H1 (cell line): Measurements from ENCODE around the gene CIB2. TPM values are rescaled to one million over a fixed set of nuclear protein-coding genes. Genes with fewer than 3 reads are reported as not detected.

Experiments used
- CTCF ChIA-PET: fragments of 300-600 bp; sonication (Branson Sonifier 250); formaldehyde crosslinking; loops from one replicate; lab custom pipeline; 2021; ENCODE audit not compliant: partially characterized antibody; lab: Charles Lee
- POLR2A ChIA-PET: fragments of 300-600 bp; sonication (Branson Sonifier 250); formaldehyde crosslinking; loops from one replicate; lab custom pipeline; 2021; ENCODE audit warnings: inconsistent platforms; ENCODE audit not compliant: partially characterized antibody; lab: Charles Lee
- DNase-seq, 2 experiments: peaks; one replicate each; pipeline versions ENCODE4 v3.0.0 to v3.0.0-alpha.2; 2010 to 2022; ENCODE audit warnings: low spot score in 2 of 2, low read depth in 1 of 2, mixed read lengths in 1 of 2
- FAIRE-seq: peaks from 2 replicates; lab custom pipeline; 2011; peaks lifted over from hg19 to GRCh38; lab: Jason Lieb, UNC
- H2AFZ ChIP-seq: 2 replicates; pipeline ENCODE4 v1.8.1; 2012; ENCODE audit warnings: low read length, inconsistent platforms
- H2AK5ac ChIP-seq: 2 replicates; pipeline ENCODE4 v1.6.1; 2013; ENCODE audit warnings: low read depth, low read length
- H2BK120ac ChIP-seq: replicated peaks from 2 replicates; pipeline ENCODE3; 2013; ENCODE audit warnings: low read depth, low read length, inconsistent platforms
- H2BK12ac ChIP-seq: 2 replicates; pipeline ENCODE4 v1.6.1; 2013; ENCODE audit warnings: low read depth, low read length
- H2BK15ac ChIP-seq: 2 replicates; pipeline ENCODE4 v1.6.1; 2013; ENCODE audit warnings: low read length
- H2BK20ac ChIP-seq: 2 replicates; pipeline ENCODE4 v1.6.1; 2013; ENCODE audit warnings: low read length
- H2BK5ac ChIP-seq: 2 replicates; pipeline ENCODE4 v1.6.1; 2013; ENCODE audit warnings: low read depth, low read length
- H3K14ac ChIP-seq: 2 replicates; pipeline ENCODE4 v1.6.1; 2013; ENCODE audit warnings: inconsistent platforms; ENCODE audit not compliant: insufficient read length
- H3K18ac ChIP-seq: 2 replicates; pipeline ENCODE4 v1.6.1; 2013; ENCODE audit warnings: low read length; ENCODE audit errors: extremely low read depth
- H3K23ac ChIP-seq: 2 replicates; pipeline ENCODE4 v1.6.1; 2013; ENCODE audit warnings: inconsistent platforms; ENCODE audit not compliant: insufficient read length
- H3K23me2 ChIP-seq: 2 replicates; pipeline ENCODE4 v1.6.1; 2013; ENCODE audit warnings: low read depth, low read length
- H3K27ac ChIP-seq: 2 replicates; pipeline ENCODE4 v1.6.1; 2011; ENCODE audit warnings: low read depth, low read length, inconsistent platforms
- H3K27me3 ChIP-seq, 4 experiments: replicated peaks in 1 of 4; 1 replicate in 1 of 4; 2 replicates in 3 of 4; pipeline versions ENCODE4 v1.6.1 to v1.8.1; 2011 to 2013; ENCODE audit warnings: low read length in 3 of 4, mild to moderate bottlenecking in 3 of 4, inconsistent platforms in 2 of 4, mixed read lengths in 2 of 4, moderate library complexity in 1 of 4; ENCODE audit not compliant: control insufficient read depth in 3 of 4, insufficient read depth in 3 of 4; ENCODE audit errors: extremely low read depth in 1 of 4
- H3K36me3 ChIP-seq, 4 experiments: 2 replicates each; pipeline versions ENCODE4 v1.6.1 to v1.8.1; 2011 to 2013; ENCODE audit warnings: mild to moderate bottlenecking in 4 of 4, low read length in 3 of 4, moderate library complexity in 2 of 4, control low read depth in 1 of 4, inconsistent platforms in 1 of 4; ENCODE audit not compliant: insufficient read depth in 4 of 4, control insufficient read depth in 2 of 4
- H3K4ac ChIP-seq: replicated peaks from 2 replicates; pipeline ENCODE3; 2013; ENCODE audit warnings: low read length, low read depth, mixed read lengths, inconsistent platforms; ENCODE audit not compliant: insufficient read length
- H3K4me1 ChIP-seq, 4 experiments: replicated peaks in 1 of 4; 1 replicate in 1 of 4; 2 replicates in 3 of 4; pipeline versions ENCODE4 v1.6.1 to v1.8.1; 2011 to 2013; ENCODE audit warnings: low read length in 3 of 4, inconsistent platforms in 2 of 4, mixed read lengths in 1 of 4; ENCODE audit not compliant: insufficient read depth in 4 of 4, control insufficient read depth in 3 of 4
- H3K4me2 ChIP-seq, 2 experiments: 2 replicates each; pipeline versions ENCODE4 v1.6.1 to v1.8.1; 2011 to 2013; ENCODE audit warnings: low read depth in 2 of 2, low read length in 2 of 2, control low read depth in 1 of 2, inconsistent platforms in 1 of 2, mild to moderate bottlenecking in 1 of 2; ENCODE audit not compliant: insufficient read depth in 1 of 2
- H3K4me3 ChIP-seq, 4 experiments: fragments of 200-600, 300-600 bp in 1 of 4; sonication (generic), shearing (Covaris generic), sonication (Bioruptor Twin) in 1 of 4; 2 replicates each; pipeline versions ENCODE4 v1.5.1 to v1.8.1; 2011 to 2016; ENCODE audit warnings: low read length in 4 of 4, low read depth in 3 of 4, control low read depth in 2 of 4, inconsistent platforms in 2 of 4, mild to moderate bottlenecking in 2 of 4, mixed read lengths in 1 of 4, moderate library complexity in 1 of 4; ENCODE audit not compliant: insufficient read depth in 2 of 4; ENCODE audit errors: extremely low read depth in 1 of 4
- H3K56ac ChIP-seq: replicated peaks from 2 replicates; pipeline ENCODE3; 2013; ENCODE audit warnings: low read depth, mild to moderate bottlenecking, mixed read lengths, low read length, inconsistent platforms; ENCODE audit not compliant: insufficient read length
- H3K79me1 ChIP-seq: 2 replicates; pipeline ENCODE4 v1.6.1; 2013; ENCODE audit warnings: low read depth, low read length, control low read depth
- H3K79me2 ChIP-seq, 2 experiments: 2 replicates each; pipeline versions ENCODE4 v1.6.1 to v1.8.1; 2012 to 2013; ENCODE audit warnings: low read length in 2 of 2, mild to moderate bottlenecking in 2 of 2, inconsistent platforms in 1 of 2; ENCODE audit not compliant: insufficient read depth in 2 of 2, control insufficient read depth in 1 of 2
- H3K9ac ChIP-seq, 4 experiments: replicated peaks in 1 of 4; 1 replicate in 1 of 4; 2 replicates in 3 of 4; pipeline versions ENCODE4 v1.6.1 to v1.8.1; 2011 to 2013; ENCODE audit warnings: low read depth in 3 of 4, low read length in 3 of 4, control low read depth in 2 of 4, mild to moderate bottlenecking in 2 of 4, moderate library complexity in 2 of 4, inconsistent platforms in 1 of 4; ENCODE audit errors: extremely low read depth in 1 of 4
- H3K9me3 ChIP-seq, 2 experiments: 2 replicates each; pipeline versions ENCODE4 v1.6.1 to v1.8.1; 2012 to 2013; ENCODE audit warnings: mild to moderate bottlenecking in 2 of 2, moderate library complexity in 2 of 2, control low read depth in 1 of 2, inconsistent platforms in 1 of 2, low read depth in 1 of 2, low read length in 1 of 2, mixed read lengths in 1 of 2; ENCODE audit not compliant: insufficient read depth in 2 of 2
- H4K20me1 ChIP-seq, 2 experiments: replicated peaks in 1 of 2; 2 replicates each; pipeline versions ENCODE3 to v1.8.1; 2011 to 2013; ENCODE audit warnings: inconsistent platforms in 2 of 2, low read length in 2 of 2, mild to moderate bottlenecking in 1 of 2; ENCODE audit not compliant: insufficient read depth in 2 of 2, control insufficient read depth in 1 of 2
- H4K5ac ChIP-seq: 2 replicates; pipeline ENCODE4 v1.6.1; 2013; ENCODE audit warnings: low read length, low read depth, mixed read lengths, inconsistent platforms; ENCODE audit not compliant: insufficient read length
- H4K8ac ChIP-seq: 2 replicates; pipeline ENCODE4 v1.8.0; 2013; ENCODE audit warnings: mild to moderate bottlenecking, moderate library complexity, low read length, inconsistent platforms; ENCODE audit not compliant: insufficient read depth; ENCODE audit errors: extremely low read depth
- H4K91ac ChIP-seq: replicated peaks from 2 replicates; pipeline ENCODE3; 2013; ENCODE audit warnings: low read length, mixed read lengths, inconsistent platforms; ENCODE audit not compliant: insufficient read length
- BACH1 ChIP-seq: IDR thresholded peaks from 2 replicates; pipeline ENCODE4 v1.6.1; 2012; ENCODE audit warnings: low read length, improper control_type of control experiment
- EP300 ChIP-seq, 2 experiments: IDR thresholded peaks; 1 replicate in 1 of 2; 2 replicates in 1 of 2; pipeline ENCODE4 v1.6.1; 2011 to 2012; ENCODE audit warnings: low read depth in 2 of 2, low read length in 2 of 2, mild to moderate bottlenecking in 2 of 2, borderline replicate concordance in 1 of 2, inconsistent platforms in 1 of 2, moderate library complexity in 1 of 2
- WGBS, 2 experiments: shearing (Covaris generic) in 1 of 2; methylation state at CpG; one replicate each; pipeline versions ENCODE4 v1.1.6 to v1.1.7; 2013 to 2015; ENCODE audit warnings: low lambda C conversion rate in 2 of 2, mixed read lengths in 2 of 2, inconsistent platforms in 1 of 2, low coverage in 1 of 2, missing lambda C conversion rate in 1 of 2; ENCODE audit not compliant: insufficient replicate concordance in 2 of 2, insufficient coverage in 1 of 2, insufficient read length in 1 of 2; ENCODE audit errors: extremely low coverage in 1 of 2, missing lambda C conversion rate in 1 of 2; 5-methylcytosine and 5-hydroxymethylcytosine counted together
- polyA plus RNA-seq, 7 experiments: library from polyadenylated mRNA; depleted of rRNA in 3 of 7; stranded (reverse) in 5 of 7; unstranded in 2 of 7; fragments of >200 nt in 5 of 7; fragments of 200-250 nt in 2 of 7; gene quantifications; 1 replicate in 5 of 7; 2 replicates in 1 of 7; 4 replicates in 1 of 7; pipeline versions ENCODE4 v1.2.1 to v1.2.3, GENCODE V29; 2011 to 2013; ENCODE audit warnings: missing spikeins in 2 of 7, mixed read lengths in 2 of 7
- total RNA-seq: library from RNA; stranded (reverse); fragmentation: NEBNext Ultra II Directional; extraction: Animal tissue kit (Norgen Biotek cat#: 25700); gene quantifications from 2 replicates; pipeline ENCODE4 v1.2.1, GENCODE V29; 2021

Gene CIB2
- total and polyA plus RNA-seq, 2 of the 8 experiments (the other 6 are each of a cell fraction or from before 2014, with no cell fraction given): 41.5 to 45.8 TPM

DNA sequence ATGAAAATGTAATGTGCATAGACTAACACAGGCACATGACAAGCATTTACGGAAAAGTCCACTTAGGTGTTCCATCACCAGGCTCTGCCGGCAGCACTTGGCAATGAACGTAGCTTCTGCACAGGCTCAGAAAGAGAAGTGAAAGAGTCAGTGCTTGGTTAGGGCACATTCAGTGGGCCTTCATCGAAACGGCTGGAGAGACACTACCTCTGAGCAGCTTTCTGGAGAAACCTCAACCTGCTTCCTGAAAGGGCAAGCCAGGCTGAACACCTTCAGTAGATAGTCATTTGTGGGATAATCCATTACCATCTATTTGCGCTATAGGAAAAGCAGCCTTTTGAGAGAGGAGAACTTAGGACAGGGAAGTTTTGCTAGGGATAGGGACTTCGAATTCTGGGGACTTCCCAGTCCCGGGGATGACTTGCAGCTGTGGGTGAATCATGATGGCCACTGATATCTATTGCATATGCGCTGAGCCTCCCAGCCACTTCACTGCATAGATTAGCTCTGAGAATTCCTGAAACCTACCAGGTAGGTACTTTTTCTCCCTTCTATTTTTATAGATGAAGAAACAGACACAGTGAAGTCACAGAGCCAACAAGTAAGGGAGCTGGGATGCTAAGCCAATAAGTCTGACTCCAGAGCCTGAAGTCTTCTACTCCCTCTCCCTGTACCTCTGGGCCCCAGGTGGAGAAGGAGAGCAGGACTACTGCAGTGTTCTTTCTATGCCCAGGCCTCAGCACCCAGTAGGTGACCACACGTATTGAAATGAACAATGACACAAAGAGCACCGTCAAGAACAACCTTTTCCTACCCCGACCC is 43.1 kb downstream of the CIB2 start:
- Histone ChIP-seq H4K20me1 (no peaks in the 10 kb centered on the region), H3K23me2 (no peaks in the 10 kb centered on the region), H3K9ac (no peak overlapping the region), H3K4me1 (0 out of 7 replicates have a peak, but pooled peaks cover 0 to 4% (median 0%) of the 10 kb centered on the region in 4 experiments), H2BK5ac (no peak overlapping the region), H3K9me3 (no peaks in the 10 kb centered on the region), H3K79me1 (no peaks in the 10 kb centered on the region), H3K4me3 (no peak overlapping the region), H2BK15ac (no peak overlapping the region), H3K14ac (no peak overlapping the region), H2AK5ac (no peak overlapping the region), H3K4ac (no peak overlapping the region), H2BK20ac (no peak overlapping the region), H3K36me3 (no peaks in the 10 kb centered on the region), H4K5ac (no peak overlapping the region), H3K27ac (no peak overlapping the region), H3K18ac (no peak overlapping the region), H3K79me2 (no peaks in the 10 kb centered on the region), H3K56ac (no peak overlapping the region), H2BK120ac (no peak overlapping the region), H2AFZ (no peak overlapping the region), H2BK12ac (no peak overlapping the region), H4K8ac (no peak overlapping the region), H3K4me2 (peak overlapping the region in 1 of 2 experiments; percentile 29; a peak in 1 of 4 replicates), H3K27me3 (peaks cover 0 to 2% (median 0%) of the 10 kb centered on the region in 4 experiments; a peak in 3 of 7 replicates), H3K23ac (no peak overlapping the region), H4K91ac (no peak overlapping the region)
- ChIA-PET POLR2A (interaction anchor here (0.6 kb wide), 1 partner anchor 8 kb away, joined by 3 read pairs; no protein-coding TSS in a partner anchor), CTCF (interaction anchor here (0.9 to 8.0 kb wide), 7 partner anchors 19 to 122 kb away, joined by 3 to 51 read pairs (median 4); no protein-coding TSS in a partner anchor)
- FAIRE-seq (no peak), DNase-seq (no peak)
- 88% methylated on average over 12 of the region's 12 CpGs; no CpG with 5 or more reads in 1 of the 2 experiments for WGBS, 2 experiments
- TF ChIP-seq BACH1: no peak
- no peak for TF ChIP-seq EP300 (IDR thresholded peaks at IDR 0.05; ENCODE audit: borderline replicate concordance in 1 of 2, low read depth in 2 of 2, low read length in 2 of 2)
